Stimulated activated CD8-positive, alpha-beta memory T cell treated with anti-CD3 and anti-CD28 coated beads, Interleukin-4, amount 100 ng/mL, for 24 hours (primary cell): ENCODE measurements around the gene MEPE.
"Not testable (repeated sequence)": the region's sequence is repeated elsewhere in the genome, so short reads cannot be mapped to it uniquely, and the experiment has no call there.

ENCODE experiments used
- DNase-seq: peaks from one replicate; pipeline ENCODE4 v3.0.0-alpha.2; 2020; ENCODE audit warnings: low read depth

Gene MEPE

DNA sequence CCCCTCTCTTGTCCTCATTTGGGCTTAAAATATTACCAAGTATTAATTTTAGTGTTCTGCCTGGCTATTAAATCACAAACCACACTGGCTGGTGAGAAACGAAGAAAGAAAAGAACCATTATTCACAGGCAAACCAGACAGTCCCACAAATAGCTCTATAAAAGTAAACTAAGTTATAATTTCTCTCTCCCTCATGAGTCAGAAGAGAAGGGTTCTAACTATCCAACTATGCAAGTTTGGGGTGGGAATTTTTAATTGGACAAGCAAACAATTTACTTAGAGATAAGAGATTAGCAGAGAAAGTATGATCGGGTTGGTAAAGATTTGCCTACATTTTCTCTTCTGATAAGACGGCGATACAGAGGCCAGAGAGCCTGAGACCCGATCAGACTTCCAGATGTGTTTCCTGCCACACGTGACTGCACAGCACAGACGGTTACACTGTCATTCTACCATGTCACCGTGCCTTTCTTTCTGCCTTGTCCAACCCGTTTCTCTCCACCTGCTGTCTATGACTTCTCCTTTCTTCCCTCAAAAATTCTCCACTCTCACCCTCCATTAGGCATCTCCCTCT, 52.3 kb downstream of the MEPE start:
- no peak for DNase-seq

DNA sequence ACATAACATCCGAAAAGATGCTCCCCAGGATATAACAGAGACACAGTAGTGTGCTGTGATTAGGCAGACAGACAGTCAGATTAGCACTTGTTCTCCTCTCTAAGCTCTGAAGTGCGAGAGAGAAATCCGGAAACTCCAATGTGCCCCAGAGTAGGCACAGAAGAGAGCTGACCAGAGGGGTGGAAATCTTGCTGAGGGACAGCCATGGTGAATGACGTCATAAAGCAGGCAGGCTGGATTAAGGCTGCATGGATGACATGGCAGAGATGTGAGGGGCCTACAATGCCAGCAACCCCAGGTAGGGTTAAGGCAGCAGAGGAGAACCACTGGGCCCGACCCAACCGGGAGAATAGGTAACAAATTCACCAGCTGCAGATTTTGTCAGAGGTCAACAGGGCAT, 53.3 kb downstream of the MEPE start:
- DNase-seq, result no peak

- DNase-seq, result not testable (repeated sequence)
Observed at GRCh38 chr4:87890753-87891152, 58.0 kb downstream of the MEPE start.

- no peak for DNase-seq
Observed at GRCh38 chr4:87895964-87896621, 63.3 kb downstream of the MEPE start.
